ENCODE results near the gene TPM1.
A peak's percentile ranks its signal among the peaks of the same experiment; 100 is the strongest.
"Not testable (repeated sequence)": the region's sequence is repeated elsewhere in the genome, so short reads cannot be mapped to it uniquely, and the experiment has no call there.

TPM1 gene

DNA sequence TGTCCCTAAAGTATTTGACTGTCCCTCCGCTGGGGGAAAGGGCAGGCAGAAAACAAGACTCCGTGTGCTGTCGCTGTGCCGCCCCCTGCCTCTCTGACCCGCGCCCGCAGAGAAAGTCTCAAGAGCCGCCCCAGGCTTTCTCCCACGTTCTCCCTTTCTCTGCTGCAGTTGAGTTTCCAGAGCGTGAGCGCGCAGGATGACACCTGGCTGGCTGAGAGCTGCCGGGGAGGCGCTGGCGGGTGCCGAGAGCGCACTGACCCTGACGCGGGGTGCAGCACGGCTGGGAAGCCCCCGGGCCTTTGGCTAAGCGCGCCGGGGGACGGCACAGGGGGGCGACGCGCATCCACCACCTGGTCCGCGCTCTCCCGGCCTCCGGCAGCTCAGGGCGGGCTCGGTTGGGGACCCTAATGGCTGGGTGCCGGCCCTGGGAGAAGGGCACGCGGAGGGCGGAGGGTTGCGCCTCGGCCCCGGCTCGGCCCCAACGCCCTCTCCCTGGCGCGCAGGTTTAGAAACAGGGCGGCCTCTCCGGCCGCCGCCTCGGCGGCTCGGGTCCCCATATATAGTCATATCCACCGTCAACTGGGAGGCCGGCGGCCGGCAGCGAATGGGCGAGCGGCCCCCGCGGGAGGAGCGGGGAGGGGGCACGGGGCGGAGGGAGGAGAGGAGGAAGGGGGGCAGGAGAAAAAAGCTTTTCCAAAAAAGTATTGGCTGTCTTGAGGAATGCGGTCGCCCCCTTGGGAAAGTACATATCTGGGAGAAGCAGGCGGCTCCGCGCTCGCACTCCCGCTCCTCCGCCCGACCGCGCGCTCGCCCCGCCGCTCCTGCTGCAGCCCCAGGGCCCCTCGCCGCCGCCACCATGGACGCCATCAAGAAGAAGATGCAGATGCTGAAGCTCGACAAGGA is at the start of gene TPM1:
TPM1 (plus strand) TSS at position 774 of the 903 bp plus-strand sequence; CDS start at position 857, 83 bp downstream.
- 0 out of 2 replicates have a peak within 1 kb of the TSS, but pooled peaks have one; percentile 17 for H3K4me2 ChIP-seq

DNA sequence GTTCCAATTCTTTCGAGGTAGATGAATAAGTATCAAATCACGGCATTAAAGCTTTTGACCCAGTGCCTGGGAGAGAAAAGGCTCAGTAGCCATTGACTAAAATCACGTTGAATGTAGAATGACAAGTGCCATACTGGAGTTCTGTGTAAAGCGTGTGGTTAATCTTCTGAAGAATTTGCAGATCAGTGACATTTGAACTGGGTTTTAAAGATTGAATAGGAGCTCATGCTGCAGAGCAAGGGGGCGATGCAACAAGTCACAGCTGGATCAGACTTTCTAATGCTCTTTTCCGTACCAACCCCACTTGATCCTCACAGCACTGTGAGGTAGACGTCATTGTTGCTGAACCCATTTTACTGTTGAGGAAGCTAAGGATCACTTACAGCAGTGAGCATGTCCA is 49.5 kb upstream of the TPM1 start:
- H3K36me3 ChIP-seq: no peaks in the 10 kb centered on the region
- H3K9ac ChIP-seq: no peak overlapping the region
- no peak overlapping the region for H3K4me3 ChIP-seq
- H3K27ac ChIP-seq: no peak overlapping the region
- no peaks in the 10 kb centered on the region; the same call in 1 of the 2 replicates for H3K4me1 ChIP-seq
- TF ChIP-seq Cebpa-rat (IDR thresholded peaks at IDR 0.05): no peak
- H3K27me3 ChIP-seq: no peaks in the 10 kb centered on the region
- H3K9me3 ChIP-seq: no peaks in the 10 kb centered on the region
- H4K20me1 ChIP-seq: no peaks in the 10 kb centered on the region
- no peak overlapping the region for H3K4me2 ChIP-seq

More for the DNA sequence above, at the start of gene TPM1:
- no peak within 1 kb of the TSS for H3K27ac ChIP-seq
- no peak for TF ChIP-seq Cebpa-rat (IDR thresholded peaks at IDR 0.05)
- H3K9me3 ChIP-seq: peaks cover 12% of the 10 kb centered on the region; the same call in 1 of the 2 replicates
- peaks cover 80% of the 10 kb centered on the region for H3K27me3 ChIP-seq
- no peak within 1 kb of the TSS; the same call in 1 of the 2 replicates for H3K4me3 ChIP-seq
- no peaks in the 10 kb centered on the region for H3K36me3 ChIP-seq
- H4K20me1 ChIP-seq: peaks cover 5% of the 10 kb centered on the region; the same call in 1 of the 2 replicates
- no peaks in the 10 kb centered on the region for H3K4me1 ChIP-seq
- H3K9ac ChIP-seq: no peak within 1 kb of the TSS

DNA sequence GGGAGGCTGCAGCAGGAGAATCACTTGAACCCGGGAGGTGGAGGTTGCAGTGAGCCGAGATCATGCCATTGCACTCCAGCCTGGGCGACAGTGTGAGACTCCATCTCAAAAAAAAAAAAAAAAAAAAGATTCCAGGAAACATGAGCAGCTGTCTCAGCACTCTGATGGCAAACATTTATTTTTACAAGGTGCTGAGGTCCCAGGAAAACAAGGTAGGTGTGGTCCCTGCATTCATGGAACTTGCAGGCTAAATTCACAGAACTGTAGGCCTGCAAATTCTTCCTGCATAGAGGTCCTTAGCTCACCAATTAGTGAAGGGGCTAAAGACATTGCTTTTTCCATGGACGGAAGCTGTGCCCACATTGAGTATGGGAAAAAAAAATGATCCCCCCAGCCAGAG is 48.9 kb upstream of the TPM1 start:
- H3K27ac ChIP-seq, H3K9me3 ChIP-seq: not testable (repeated sequence)

DNA sequence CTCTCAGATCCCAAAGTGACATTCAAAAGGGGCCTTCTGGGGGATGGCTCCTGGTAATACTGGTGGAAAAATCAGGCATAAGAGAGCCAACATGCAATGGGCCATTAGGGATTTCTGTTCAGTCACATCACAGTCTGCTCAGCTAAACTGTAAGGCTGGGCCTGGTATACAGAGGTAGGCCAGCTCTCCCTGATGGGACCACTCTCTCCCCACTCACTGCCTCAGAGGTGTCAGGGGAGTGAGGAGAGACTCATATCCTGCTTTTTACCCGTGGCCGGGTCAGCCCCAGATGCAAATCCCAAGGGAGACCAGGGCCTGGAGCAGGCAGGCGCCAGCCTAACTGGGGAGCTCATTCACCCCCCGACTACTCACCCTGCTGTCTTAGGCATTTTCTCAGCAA is 48.1 kb upstream of the TPM1 start:
- no peaks in the 10 kb centered on the region for H3K36me3 ChIP-seq
- H3K4me2 ChIP-seq: no peak overlapping the region
- H3K27me3 ChIP-seq: no peaks in the 10 kb centered on the region
- H3K9me3 ChIP-seq: no peaks in the 10 kb centered on the region
- TF ChIP-seq Cebpa-rat (IDR thresholded peaks at IDR 0.05): no peak
- no peak overlapping the region for H3K4me3 ChIP-seq
- H3K4me1 ChIP-seq: no peaks in the 10 kb centered on the region; the same call in 1 of the 2 replicates
- H3K27ac ChIP-seq: no peak overlapping the region
- no peaks in the 10 kb centered on the region for H4K20me1 ChIP-seq
- no peak overlapping the region for H3K9ac ChIP-seq

More for the DNA sequence above, 48.9 kb upstream of the TPM1 start:
- H3K4me3 ChIP-seq, H4K20me1 ChIP-seq, H3K27me3 ChIP-seq, H3K4me1 ChIP-seq, H3K9ac ChIP-seq, H3K36me3 ChIP-seq, H3K4me2 ChIP-seq: not testable (repeated sequence)

DNA sequence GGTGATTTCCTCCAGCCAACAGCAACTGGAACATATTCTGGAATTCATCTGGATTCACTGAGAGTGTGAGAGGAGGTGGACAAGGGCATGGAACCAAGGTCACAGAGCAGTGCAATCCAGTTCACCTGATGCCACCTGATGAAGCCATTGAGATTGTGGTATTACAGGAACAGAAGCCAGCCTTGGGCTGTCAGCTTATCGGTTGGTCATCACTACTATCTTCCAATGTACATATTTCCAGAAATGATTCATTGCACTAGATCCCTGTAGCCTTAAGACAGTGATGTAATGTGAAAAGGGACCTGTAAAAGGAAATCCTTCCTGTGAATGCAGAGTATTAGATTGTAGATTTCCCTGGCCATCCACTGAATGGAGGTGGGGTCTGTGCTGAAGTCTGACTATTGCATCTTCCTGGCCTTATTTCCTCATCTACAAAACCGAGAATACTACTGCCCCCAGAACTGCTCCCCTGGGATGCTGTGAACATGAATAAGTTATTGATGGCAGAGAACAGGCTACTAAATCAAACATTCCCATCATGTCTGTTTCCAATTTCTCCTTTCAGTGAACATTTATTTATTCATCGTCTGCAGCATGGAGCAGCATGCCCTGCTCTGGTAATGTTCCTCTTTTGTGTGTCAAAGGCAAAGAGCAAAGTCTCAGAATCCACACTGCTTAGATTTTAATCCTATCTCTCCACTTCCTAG is 47.4 kb upstream of the TPM1 start:
- H3K9me3 ChIP-seq: no peaks in the 10 kb centered on the region
- no peaks in the 10 kb centered on the region for H3K27me3 ChIP-seq
- H3K4me2 ChIP-seq: no peak overlapping the region
- no peaks in the 10 kb centered on the region; the same call in 1 of the 2 replicates for H3K4me1 ChIP-seq
- H3K4me3 ChIP-seq: no peak overlapping the region
- no peaks in the 10 kb centered on the region for H4K20me1 ChIP-seq
- no peaks in the 10 kb centered on the region for H3K36me3 ChIP-seq
- no peak overlapping the region for H3K9ac ChIP-seq
- TF ChIP-seq Cebpa-rat (IDR thresholded peaks at IDR 0.05): no peak
- no peak overlapping the region for H3K27ac ChIP-seq

DNA sequence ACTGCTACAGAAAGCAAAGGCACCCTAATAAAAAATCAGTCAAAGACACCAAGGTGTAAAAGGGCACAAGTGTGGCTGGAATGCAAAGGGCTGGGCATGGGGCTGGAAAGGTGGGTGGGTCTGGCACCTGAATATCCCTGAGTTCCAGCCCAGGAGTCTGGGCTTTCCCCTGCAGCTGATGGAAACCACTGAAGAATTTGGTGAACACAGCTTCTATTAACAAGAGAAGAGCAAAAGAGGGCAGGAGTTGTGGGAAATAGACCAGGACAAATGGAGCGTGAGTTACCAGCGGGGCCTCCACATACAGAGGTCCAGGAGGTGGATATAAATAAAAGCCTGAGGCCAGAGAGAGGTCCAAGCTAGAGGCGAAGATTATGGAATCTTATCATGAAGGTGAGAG is 45.1 kb upstream of the TPM1 start:
- H3K27ac ChIP-seq: no peak overlapping the region
- H3K4me1 ChIP-seq: no peaks in the 10 kb centered on the region; the same call in 1 of the 2 replicates
- H3K9me3 ChIP-seq: no peaks in the 10 kb centered on the region

DNA sequence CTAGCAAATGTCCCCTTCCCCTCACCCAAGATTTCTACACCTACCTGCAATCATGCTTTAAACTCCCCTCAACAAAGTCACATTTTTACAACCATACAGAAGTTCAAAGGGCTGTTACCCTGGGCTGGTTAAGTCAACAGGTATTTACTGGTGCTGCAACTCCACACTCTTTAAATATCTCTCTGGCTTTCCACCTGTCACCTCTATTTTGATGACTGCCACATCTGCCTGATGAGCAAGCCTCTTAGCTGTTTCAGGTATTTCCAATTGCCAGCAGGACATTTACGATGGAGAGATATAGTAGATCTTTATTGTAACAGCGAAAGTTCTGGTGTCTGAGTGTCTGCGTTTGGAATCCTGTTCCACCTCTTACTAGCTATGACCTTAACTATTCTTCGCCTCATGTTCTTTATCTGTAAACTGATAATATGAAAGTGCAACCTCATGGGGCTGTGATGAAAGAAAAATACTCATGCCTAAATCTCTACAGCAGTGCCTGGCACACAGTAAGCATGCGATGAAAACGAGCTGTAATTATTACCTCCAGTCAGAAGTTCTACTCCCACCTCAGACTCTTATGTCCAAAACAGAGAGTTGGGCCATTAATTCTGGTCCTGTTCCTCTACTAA is 44.2 kb upstream of the TPM1 start:
- Histone ChIP-seq H3K9me3 (no peaks in the 10 kb centered on the region), H3K4me3 (no peak overlapping the region), H3K27ac (no peak overlapping the region), H3K27me3 (no peaks in the 10 kb centered on the region), H3K9ac (no peak overlapping the region), H3K4me2 (no peak overlapping the region), H4K20me1 (no peaks in the 10 kb centered on the region), H3K36me3 (no peaks in the 10 kb centered on the region), H3K4me1 (no peaks in the 10 kb centered on the region; the same call in 1 of the 2 replicates)
- no peak for TF ChIP-seq Cebpa-rat (IDR thresholded peaks at IDR 0.05)

More for the DNA sequence above, 45.1 kb upstream of the TPM1 start:
- H3K36me3 ChIP-seq: no peaks in the 10 kb centered on the region
- no peak overlapping the region for H3K4me3 ChIP-seq
- H3K9ac ChIP-seq: no peak overlapping the region
- no peak overlapping the region for H3K4me2 ChIP-seq
- no peaks in the 10 kb centered on the region for H3K27me3 ChIP-seq
- no peak for TF ChIP-seq Cebpa-rat (IDR thresholded peaks at IDR 0.05)
- no peaks in the 10 kb centered on the region for H4K20me1 ChIP-seq

DNA sequence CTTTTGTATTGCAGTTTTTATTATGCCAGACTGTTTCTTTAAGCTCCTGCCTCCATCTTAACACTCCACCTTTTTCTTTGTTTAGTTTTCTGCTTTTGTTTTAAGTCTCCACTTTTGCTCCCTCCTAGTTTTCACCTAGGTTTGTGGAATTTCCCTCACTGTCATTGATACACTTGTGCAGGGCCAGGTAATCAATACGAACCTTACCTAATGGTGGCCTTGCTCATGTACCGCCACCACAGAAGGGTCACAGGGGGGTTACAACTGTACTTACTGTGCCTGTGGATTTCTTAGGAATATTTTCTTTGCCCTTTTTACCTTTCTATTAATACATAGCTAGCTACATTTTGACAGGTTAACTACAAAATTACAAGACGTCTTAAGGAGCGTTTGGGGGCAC is 43.4 kb upstream of the TPM1 start:
- Histone ChIP-seq H3K4me1 (no peaks in the 10 kb centered on the region; the same call in 1 of the 2 replicates), H3K4me3 (no peak overlapping the region), H3K9me3 (no peaks in the 10 kb centered on the region), H3K4me2 (no peak overlapping the region), H3K36me3 (no peaks in the 10 kb centered on the region), H3K27ac (no peak overlapping the region), H4K20me1 (no peaks in the 10 kb centered on the region), H3K9ac (no peak overlapping the region), H3K27me3 (no peaks in the 10 kb centered on the region)
- no peak for TF ChIP-seq Cebpa-rat (IDR thresholded peaks at IDR 0.05)

DNA sequence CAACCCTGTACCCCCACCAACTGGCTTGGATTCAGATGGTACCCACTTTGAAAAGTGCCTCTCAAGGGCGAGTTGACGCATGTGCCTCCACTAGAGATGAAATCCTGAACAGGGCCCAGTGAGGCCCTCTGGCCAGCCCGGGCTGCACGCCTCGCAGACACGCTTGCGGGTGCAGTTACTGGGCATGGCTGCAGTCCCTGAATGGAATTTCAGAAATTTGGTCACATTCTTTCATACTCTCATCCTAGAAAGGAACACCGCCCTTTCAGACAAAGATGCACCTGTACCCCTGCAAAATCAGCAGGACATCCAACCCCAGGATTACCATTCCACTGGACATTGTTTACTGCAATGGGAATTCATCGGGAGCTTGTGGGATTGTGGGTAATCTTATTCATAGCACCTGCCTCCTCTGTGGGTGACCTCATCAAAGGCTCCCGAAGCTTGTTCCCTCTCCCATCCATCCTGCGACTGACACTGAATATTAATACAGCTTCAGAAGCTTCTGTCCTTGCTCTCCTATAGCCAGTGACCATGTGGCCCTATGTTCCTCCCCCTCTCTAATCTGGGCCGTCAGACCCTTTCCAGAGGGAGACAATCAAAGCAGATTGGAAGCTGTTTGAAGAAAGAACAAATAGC is 42.5 kb upstream of the TPM1 start:
- H3K4me3 ChIP-seq: no peak overlapping the region
- no peaks in the 10 kb centered on the region for H3K4me1 ChIP-seq
- no peaks in the 10 kb centered on the region for H3K36me3 ChIP-seq
- no peaks in the 10 kb centered on the region for H3K9me3 ChIP-seq
- H4K20me1 ChIP-seq: no peaks in the 10 kb centered on the region
- no peaks in the 10 kb centered on the region for H3K27me3 ChIP-seq
- no peak overlapping the region for H3K4me2 ChIP-seq
- H3K27ac ChIP-seq: no peak overlapping the region
- no peak overlapping the region for H3K9ac ChIP-seq
- no peak for TF ChIP-seq Cebpa-rat (IDR thresholded peaks at IDR 0.05)
